GM18870 (cell line): Measurements from ENCODE around the gene FNBP1.

ENCODE experiments used
- ATAC-seq: cut with Tn5 transposase; IDR thresholded peaks from one replicate; pipeline ENCODE4 v1.9.1; 2021; ENCODE audit warnings: moderate library complexity; ENCODE audit not compliant: unreplicated experiment

FNBP1 gene

GRCh38 chr9:130042885-130043653 lies at the start of gene FNBP1:
Gene FNBP1, minus strand, starts transcription at chr9:130043189. Its CDS starts 214 bp downstream, at chr9:130042975.
- ATAC-seq: no peak

DNA sequence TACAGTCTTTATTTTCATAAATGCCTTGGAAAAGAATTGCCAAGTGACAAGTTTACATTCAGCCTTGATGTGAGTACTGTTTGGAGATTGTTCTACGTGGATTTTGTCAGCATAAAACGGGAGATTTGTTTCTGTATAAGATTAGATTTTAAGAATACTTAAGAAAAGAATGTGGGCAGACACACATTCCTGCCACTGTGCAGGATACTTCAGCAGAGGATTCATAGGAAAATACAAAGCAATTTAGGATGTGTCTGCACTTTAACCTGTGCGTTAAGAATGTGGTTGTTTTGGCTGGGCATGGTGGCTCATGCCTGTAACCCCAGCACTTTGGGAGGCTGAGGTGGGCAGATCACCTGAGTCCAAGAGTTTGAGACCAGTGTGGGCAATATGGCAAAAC lies 47.9 kb upstream of the FNBP1 start:
- ATAC-seq: no peak

DNA sequence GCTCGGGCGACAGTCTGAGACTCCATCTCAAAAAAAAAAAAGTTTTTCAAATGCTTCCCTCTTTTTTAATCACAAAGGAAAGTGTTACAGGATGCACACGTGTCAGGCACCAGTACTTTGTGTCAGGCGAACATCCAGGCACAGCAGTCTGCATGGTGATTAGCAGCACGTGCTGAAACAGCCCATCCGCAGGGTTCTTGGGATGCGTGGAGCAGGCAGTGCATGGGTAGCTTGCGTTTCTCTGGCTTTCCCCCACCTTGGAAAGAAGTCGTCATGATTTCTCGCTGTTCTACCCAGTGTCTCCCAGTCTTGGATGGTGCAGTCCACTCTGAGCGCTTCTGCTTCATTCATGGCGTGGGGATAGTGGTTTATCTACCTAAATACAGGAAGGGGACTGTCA lies 46.2 kb upstream of the FNBP1 start:
- ATAC-seq: no peak

- no peak for ATAC-seq
These were observed 45.1 kb upstream of the FNBP1 start for GRCh38 chr9:130088051-130088450.

DNA sequence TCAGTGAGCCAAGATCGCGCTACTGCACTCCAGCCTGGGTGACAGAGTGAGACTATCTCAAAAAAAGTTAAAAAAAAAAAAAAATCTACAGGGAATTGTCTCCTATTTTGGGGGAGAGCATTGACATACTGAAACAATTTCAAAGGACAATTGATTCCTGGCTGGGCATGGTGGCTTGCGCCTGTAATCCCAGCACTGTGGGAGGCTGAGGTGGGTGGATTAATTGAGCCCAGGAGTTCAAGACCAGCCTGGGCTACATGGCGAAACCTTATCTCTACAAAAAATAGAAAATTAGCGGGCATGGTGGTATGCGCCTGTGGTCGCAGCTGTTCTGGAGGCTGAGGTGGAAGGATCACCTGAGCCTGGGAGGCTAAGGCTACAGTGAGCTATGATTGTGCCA lies 41.3 kb upstream of the FNBP1 start:
- no peak for ATAC-seq

DNA sequence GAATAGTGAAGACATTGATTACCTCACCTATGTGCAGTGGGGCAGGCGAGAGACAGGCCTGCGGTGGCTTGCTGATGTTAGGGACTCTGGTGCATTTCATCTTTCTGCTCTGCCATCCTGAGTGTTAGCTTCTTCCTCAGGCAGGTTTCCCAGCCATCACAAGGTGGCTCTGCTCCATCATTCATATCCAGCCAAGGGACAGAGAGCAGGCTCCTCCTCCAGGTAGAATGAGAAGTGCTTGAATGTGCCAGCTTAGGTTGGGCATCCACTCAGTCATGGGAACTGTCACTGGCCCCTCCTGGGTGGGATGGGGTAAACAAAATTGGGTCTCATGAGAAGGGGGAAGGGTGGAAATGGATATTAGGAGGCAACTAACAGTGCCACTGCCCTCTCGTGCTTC lies 35.6 kb upstream of the FNBP1 start:
- ATAC-seq: no peak

- no peak for ATAC-seq
These were observed 30.4 kb upstream of the FNBP1 start for GRCh38 chr9:130073373-130073772.

GRCh38 chr9:130072515-130073235 lies 29.7 kb upstream of the FNBP1 start:
- ATAC-seq: no peak

GRCh38 chr9:130069048-130069447 lies 26.1 kb upstream of the FNBP1 start:
- ATAC-seq: no peak

DNA sequence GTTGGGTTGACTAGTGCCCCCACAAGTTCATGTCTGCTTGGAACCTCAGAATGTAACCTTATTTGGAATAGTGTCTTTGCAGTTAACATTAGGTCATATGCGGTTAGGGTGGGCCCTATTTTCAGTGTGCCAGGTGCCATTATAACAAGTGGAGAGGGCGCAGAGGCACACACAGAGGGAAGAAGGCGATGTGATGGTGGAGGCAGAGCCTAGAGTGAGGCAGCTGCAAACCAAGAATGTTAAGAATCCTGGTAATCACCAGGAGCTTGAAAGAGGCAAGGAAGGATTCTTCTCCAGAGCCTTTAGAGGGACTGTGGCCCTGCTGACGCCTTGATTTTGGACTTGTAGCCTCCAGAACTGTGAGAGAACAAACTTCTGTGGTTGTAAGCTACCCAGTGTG lies 21.6 kb upstream of the FNBP1 start:
- ATAC-seq: no peak

DNA sequence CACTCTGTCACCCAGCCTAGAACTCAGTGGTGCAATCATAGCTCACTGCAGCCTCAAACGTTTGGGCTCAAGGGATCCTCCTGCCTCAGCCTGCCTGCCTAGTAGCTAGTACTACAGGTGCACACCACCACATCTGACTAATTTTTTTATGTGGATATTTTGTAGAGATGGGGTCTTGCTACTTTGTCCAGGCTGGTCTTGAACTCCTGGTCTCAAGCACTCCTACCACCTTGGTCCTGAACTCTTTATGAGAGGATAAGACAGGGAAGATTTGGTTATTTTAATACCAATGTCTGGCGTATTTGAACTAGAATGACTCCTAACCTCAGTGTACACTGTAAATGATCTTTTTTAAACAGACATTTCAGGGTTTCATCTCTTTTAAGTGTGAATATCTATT lies 19.8 kb upstream of the FNBP1 start:
- no peak for ATAC-seq

DNA sequence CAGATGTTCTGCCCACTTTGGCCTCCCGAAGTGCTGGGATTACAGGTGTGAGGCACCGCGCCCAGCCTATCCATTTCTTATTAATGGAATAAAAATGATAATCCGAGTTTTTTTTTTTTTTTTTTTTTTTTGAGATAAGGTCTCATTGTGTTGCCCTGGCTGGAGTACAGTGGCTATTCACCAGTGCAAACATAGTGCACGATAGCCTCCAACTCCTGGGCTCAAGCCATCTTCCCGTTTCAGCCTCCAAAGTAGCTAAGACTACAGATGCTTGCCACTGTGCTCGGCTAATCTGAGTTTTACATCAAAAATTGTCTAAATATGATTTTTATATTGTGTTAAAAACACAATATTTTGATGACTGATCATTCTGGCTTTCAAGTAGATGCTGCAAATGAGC lies 17.3 kb upstream of the FNBP1 start:
- ATAC-seq: no peak

GRCh38 chr9:130058887-130059286 lies 15.9 kb upstream of the FNBP1 start:
- ATAC-seq: no peak

DNA sequence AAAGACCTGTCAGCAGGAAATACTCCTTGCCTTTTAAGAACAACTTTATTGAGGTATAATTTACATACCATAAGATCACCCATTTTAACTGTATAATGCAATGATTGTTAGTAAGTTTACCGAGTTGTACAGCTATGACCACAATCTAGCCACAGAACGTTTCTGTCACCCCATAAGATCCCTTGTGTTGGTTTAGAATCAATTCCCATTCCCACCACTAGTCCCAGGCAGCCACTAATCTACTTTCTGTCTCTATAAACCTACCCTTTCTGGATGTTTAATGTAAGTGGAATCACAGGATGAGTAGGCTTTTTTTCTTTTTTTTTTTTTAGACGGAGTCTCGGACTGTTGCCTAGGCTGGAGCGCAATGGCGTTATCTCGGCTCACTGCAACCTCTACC lies 15.2 kb upstream of the FNBP1 start:
- ATAC-seq: no peak

- ATAC-seq: no peak
These were observed 11.8 kb upstream of the FNBP1 start for GRCh38 chr9:130054820-130055219.

DNA sequence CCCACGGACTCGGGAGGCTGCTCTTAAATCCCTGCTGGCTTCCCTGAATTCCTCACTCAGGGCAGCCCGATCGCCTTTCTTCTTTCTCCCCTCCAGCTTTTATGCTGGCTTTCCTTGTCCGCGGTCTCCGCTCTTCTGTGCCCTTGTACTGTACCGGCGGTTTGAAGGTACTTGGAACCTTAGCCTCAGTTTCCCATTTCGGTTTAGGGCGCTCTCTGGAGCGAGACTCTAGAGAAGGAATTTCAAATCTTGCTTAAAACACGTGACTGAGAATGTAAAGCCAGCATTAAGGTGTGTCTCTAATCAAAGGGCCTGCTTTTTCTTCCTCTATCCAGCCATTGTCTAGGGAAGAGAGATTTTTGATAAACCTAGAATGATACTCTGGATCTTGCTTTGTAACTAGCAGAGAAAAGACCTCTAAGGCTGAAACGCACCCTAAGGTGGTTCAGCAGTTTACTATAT lies 11.4 kb upstream of the FNBP1 start:
- no peak for ATAC-seq

- no peak for ATAC-seq
These were observed 10.7 kb upstream of the FNBP1 start, which contains the start of gene GPR107 for GRCh38 chr9:130053504-130054324. Gene GPR107, plus strand, starts transcription at chr9:130053906. Its CDS starts 27 bp downstream, at chr9:130053933.

GRCh38 chr9:130053109-130053503 lies 10.1 kb upstream of the FNBP1 start:
- ATAC-seq: no peak

DNA sequence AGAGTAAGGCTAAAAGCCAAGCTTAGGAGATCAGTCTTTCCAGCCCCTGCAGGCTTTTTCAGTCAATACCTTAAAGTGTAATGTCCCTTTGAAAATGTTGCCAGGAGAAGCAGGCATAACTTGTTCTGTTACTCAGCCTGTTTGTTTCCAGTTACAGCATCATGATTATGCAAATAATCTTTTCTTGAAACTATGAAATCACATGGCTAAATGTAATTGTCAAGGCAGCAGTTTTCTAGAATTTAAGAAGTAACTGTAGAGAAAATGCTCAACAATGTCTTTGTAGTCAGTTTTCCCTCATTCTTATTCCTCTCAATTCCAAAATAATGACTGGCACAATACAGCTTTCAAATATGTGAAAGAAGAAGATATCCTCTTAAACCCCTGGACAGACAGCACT lies 8.9 kb upstream of the FNBP1 start:
- no peak for ATAC-seq

GRCh38 chr9:130050462-130050861 lies 7.5 kb upstream of the FNBP1 start:
- ATAC-seq: no peak

GRCh38 chr9:130049431-130050210 lies 6.6 kb upstream of the FNBP1 start:
- no peak for ATAC-seq
